Embryonic facial prominence (tissue), 1 donor: ENCODE data around the gene PDYN.
"Not testable (repeated sequence)": the region's sequence is repeated elsewhere in the genome, so short reads cannot be mapped to it uniquely, and the experiment has no call there.

Experiments used
- DNase-seq: peaks from one replicate; pipeline ENCODE4 v3.0.0-alpha.2; 2016; ENCODE audit errors: extremely low spot score

The PDYN gene

DNA sequence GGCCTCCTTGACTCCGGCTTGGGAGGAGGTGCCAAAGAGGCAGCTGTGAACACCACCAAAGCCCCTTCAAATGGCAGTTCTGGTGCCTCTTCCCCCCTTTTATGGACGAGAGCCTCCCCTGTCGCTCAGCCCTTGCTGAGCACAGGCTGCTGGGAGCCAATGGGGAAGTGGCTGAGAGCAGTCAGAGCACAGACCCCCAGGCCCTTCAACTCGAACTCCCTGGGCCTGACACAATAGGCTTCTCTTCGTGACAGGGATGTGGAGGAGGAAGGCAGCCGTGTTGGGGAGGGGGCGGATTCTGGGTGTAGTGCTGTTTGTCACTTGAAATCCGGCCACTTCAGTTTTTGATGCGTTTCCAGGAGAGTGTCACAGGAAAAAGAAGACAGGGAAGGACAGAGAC is at the start of gene PDYN:
TSS of gene PDYN (minus strand) at position 73 of the 400 bp plus-strand sequence. CDS start 10,974 bp downstream, outside the sequence.
- DNase-seq, result no peak

DNA sequence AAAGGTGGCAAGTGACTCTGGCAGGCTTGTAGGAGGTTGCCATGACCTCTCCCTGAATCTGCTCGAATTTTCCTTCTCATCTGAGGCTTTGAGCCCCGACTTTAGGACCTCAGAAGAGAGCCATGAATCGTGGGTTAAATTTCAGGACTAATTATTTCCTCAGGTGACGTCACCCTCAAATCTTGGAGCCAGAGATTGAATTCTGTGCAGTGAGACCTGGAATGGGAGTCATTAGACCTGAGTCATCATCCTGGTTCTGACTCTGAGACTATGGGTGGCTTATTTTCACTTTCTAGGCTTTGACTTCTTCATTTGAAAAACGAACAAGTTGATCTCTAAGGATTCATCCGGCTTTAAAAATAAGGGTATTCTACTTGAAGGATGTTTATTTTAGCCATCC is 48.5 kb upstream of the PDYN start:
- no peak for DNase-seq

DNA sequence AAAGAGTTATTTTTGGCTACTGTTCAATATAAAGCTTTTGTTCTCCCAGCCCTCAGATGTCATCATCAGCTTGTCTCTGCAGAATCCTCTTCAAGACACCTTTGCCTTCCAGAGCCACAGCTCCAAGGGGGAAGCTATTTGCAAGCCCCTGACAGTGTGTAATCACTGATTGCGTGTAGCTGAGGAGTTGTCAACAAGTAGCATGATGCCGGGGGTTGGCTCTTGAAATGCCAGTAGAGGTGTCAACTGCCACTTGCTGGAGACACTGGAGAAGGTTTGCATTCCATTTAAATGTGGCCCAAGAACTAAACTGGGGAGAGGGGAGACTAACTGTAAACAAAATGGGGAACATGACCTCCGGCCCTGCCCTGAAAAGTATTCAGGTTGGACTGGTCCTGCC is 44.3 kb upstream of the PDYN start:
- no peak for DNase-seq

DNA sequence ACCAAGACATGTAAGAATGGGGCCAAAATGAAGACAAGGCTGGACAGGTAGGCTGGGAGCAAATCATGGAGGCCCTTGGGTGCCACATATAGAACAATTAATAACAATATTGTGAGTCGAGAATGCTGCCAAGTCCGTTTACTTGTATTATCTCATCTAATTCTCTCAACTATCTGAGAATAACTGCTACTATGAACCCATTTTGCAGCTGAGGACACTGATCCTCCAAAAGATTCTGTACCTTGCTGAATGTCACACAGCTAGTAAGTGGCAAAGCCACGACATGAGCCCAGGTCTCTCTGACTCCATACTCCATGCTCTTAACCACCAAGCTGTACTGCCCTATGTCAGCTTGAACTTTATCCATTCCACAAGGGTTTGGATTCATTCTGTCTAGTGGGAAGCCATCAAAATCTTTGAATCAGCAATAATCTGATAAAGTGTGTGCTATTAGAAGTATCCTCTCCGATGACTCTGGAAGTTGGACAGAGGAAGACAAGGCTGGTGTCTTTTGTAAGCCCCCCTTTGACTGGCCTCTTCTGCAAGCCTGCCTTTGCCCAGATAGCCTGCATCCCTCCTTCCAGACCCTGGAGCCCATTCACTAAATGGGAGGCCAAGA is 43.5 kb upstream of the PDYN start:
- DNase-seq, result no peak

DNA sequence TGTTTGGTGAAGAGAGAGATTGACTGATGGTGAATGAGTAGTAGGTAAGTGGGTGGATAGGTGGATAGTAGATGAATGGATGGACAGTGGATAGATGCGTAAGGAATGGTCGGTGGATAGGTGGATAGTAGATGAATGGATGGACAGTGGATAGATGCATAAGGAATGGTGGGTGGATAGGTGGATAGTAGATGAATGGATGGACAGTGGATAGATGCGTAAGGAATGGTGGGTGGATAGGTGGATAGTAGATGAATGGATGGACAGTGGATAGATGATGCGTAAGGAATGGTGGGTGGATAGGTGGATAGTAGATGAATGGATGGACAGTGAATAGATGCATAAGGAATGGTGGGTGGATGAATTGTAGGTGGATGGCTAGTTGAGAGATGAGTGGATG is 42.5 kb upstream of the PDYN start:
- not testable (repeated sequence) for DNase-seq

DNA sequence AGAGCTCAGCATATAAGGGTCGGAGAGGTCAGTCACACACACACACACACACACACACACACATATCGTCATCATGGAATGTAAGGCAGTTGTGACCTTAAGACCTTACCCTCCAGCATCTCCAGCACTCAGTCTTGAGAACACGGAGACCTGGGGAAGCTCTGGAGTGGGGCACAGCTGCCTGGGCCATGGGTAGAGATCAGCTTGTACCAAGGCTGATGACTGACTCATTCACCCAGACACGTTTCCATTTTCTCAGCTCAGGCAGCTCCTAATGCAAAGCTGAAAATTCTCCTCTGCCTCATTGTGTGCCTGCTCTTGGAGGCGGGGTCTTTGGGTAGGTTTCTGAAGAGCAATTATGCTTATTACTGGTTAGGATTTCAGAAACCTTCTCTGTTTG is 38.3 kb upstream of the PDYN start:
- DNase-seq, result no peak

DNA sequence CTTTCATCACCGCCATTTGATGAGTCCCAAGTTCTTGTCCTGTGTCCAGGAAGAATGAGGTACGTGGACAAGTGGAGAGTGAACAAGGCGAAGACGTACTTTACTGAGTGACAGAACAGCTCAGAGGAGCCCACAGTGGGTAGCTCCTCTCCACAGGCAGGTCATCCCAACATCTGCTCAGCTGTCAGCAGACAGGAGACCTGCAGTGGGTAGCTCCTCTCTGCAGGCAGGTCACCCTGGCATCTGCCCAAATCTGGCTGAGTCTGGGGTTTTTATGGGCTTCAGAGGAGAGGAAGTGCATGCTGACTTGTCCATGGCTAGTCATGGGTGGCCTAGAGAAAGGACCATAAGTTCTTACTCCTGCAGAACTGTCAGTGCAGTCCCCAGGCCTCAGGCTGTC is 32.7 kb upstream of the PDYN start:
- DNase-seq, result no peak

DNA sequence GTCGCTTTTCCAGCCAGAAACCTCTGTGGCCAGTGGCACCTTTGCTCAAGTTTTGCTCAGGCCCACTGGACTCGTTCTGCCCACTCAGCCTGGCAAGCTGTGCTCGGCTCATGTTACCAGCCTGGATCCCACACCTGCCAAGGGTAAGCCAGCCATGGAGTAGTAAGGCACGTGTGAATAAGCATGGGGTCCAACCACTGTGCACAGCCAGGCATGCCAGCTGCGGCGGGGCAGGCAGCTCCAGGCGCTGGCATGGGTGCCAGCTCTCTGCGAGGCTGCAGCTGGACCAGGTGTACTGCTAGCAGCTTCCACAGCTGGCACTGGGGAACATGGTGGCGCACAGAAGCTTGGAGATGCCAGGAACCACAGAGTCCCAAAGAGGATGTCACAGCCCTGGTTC is 32.1 kb upstream of the PDYN start:
- no peak for DNase-seq

DNA sequence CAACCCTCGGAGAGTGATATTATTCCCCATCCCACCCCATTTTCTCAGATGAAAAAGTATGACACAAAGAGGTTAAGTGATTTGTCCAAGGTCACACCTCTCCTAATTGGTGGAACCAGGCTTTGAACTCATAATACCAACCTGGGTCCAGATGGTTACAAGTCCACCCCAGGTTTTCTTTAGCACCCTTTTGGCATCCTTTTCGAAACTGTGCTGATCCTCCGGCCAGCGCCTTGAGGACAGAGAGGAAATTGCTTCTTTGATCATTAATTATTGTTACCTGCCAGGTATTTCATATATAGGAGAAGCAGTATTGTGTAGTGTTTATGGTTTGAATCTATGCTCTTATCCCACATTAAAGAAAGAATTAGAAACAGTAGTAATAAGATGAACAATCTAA is 29.3 kb upstream of the PDYN start:
- DNase-seq, result no peak

DNA sequence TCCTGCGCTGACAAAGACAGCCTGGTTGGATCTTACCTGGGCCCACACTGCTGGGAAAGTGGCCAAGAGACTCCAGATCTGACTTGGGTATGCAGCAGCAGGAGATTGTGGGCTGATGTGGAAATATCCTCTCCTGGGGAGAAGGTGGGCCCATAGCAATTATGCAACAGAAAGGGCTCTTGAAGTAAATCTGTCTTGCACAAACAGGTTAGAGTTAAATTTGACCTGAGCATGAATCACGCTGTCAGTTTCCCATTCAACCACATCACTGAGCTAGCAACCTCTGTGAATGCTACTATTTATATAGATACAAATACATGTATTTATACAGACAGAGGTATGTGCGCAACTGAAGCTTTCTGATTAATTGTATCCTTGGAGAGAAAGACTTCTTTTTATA is 28.3 kb upstream of the PDYN start:
- no peak for DNase-seq

DNA sequence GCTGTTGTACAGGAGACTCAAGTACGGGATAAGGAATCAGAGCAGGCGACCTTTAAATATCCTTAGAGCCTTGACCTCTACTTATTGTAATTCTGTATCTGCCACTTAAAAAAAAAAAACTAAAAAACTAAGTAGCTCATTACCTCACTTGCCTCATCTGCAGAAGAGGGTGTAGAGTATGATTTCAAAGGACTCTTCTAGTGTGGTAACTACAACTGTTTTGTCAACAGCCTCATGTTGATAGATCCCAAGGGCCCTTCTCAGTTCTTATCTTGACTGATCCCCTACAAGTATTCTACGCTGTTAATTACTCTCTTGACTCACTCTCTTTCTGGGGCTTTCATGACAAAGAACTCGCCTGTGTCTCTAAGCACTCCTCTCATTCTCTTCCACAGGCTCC is 16.7 kb upstream of the PDYN start:
- no peak for DNase-seq

DNA sequence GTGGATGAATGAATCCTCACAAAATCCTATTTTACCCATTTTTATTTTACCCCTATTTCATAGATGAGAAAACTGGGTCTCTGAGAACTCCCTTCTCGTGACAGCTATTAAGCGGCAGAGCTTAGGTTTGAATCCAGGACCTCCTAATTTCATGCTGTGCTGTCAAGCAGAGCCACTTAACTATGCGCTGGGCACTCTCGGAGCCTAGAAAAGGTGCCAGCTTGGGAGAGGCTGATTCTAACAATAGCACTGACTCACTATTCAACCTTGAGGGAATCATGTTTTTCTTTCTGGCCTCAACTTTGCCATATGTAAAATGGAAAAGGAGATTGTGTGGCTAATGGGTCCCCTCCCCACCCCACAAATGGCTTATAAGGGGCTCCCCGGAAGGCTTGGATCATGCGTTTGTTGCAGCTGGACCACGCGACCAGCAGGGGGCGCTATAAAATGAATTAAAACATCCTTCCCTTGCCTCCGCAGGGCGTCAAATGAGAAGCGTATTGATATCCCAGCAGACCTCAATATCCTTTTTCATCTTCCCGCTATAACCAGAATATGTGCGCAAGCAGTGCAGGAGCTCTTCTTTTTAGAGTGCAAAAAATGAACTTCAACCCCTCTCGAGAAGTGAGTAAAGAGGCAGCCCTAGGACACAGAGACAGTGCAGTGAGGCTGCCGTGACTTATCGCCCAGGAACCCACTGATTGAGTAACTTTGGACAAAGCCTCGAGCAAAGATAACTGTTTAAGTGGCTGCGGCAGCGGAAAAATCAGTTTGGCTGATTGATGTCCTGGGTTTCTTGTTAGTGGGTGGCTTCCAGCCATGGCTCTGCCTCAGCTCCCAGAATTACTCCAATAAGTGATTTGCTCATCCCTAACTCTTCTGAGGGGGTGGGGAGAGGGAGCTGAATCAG is 12.8 kb upstream of the PDYN start:
- no peak for DNase-seq

DNA sequence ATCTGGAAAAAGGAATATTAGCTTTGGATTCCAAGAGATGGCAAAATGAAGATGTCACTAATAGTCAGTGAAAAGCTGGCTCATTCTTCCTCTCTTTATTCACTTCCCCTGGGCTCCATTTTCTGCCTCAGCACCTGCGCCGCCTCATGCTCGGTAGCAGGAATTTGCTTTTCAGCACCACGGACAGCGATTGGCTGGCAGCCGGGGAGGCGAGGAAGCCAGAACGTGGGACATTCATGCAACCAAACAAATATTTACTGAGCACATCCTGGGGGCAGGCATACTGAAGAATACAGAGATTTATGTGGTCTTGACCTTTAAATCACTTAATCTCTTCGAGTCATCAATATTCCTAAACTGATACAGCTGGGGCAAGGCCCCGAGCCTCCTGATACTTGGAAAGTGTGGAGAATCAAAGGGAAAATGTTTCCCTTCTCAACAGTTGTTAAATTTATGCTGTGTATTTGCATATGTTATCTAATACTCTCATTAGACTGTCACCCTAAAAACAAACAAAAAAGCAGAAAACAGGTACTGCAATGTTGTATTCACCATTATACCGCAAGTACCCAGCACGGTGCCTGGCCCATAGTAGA is 12.1 kb upstream of the PDYN start:
- DNase-seq, result no peak

DNA sequence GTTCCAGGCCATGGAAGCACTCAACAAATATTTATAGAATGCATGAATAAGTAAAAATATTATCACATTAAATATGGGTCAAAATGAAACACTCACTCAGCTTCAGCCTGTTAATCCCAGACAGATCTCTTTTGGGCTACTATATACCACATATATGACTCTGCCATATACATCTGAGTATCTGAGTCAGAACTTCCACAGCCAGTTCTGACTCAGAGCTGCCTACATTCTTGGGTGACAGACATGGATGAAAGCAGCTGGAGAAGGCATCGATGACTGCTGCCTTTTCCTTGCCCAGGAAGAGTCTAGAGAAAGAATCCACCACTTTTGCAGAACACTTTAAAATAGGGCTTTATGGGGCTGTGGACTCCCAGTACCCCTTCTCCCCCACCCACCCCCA is 11.5 kb upstream of the PDYN start:
- no peak for DNase-seq

DNA sequence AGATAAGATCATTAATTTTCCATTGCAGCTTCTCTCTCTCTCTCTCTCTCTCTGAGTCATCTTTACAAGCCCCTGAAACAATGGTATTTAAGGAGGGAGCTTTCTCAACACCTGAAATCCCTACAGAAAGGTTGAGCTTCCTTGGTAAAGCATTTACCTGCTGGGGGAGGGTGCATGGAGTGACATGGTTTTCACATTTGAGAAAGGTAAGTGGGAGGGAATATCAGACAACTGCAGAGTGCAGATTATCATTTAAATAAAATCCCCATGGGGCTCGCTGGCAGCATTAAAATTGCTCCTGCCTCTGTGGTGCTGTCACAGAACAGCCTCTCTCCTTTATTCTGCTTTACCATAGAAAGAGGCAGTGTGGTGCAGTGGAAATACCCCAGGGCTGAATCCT is 10.3 kb upstream of the PDYN start:
- DNase-seq, result no peak

DNA sequence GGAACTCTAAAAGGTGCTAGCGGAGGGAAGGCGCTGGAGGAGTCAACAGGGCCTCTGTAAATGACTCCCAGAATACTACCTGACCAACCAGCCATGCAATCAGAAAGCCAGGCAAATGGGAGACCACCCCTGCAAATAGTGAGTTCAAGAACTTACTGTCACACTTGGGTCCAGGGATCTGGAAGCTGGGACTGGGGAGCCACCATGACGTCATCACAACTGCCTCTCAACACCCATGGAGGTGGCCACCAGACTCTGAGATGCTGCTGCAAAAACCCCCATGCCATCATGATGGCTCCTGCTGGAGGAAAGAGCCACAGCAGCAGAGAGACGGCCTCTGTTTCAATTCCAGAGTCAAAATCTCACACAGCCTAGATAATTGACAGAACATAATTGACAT is 8.5 kb upstream of the PDYN start:
- DNase-seq, result no peak

DNA sequence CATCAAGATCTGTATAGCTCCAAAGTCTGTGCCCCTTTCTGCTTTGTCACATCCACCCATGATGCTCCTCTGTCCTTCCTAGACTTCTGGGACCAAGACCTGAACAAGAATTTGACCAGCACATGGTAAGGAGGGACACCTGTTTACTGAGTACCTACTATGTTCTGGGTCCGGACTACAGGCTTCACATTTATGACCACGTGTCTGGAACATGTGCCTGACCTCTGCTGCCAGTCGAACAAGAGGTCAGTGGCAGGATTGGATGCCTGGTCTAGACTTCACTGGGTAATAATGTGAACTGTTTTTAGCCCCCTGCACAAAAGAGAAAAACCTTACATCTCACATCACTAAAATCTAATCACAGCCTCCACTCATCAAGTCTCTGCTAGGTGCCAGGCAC is 7.3 kb upstream of the PDYN start:
- no peak for DNase-seq

DNA sequence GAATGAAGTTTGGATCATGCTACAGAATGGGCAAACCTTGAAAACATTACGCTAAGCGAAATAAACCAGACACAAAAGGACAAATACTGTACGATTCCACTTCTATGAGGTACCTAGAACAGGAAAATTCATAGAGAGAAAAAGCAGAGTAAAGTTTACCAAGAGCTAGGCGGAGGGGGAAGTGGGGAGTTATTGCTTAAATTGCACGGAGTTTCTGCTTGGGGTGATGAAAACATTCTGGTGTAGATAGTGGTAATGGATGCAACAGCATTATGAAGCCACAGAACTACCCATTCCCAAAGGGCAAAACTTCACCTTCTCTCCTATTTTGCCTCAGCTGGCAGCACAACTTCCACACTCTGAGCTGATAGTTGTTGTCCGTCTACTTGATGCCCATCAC is 6.4 kb upstream of the PDYN start:
- DNase-seq, result no peak

DNA sequence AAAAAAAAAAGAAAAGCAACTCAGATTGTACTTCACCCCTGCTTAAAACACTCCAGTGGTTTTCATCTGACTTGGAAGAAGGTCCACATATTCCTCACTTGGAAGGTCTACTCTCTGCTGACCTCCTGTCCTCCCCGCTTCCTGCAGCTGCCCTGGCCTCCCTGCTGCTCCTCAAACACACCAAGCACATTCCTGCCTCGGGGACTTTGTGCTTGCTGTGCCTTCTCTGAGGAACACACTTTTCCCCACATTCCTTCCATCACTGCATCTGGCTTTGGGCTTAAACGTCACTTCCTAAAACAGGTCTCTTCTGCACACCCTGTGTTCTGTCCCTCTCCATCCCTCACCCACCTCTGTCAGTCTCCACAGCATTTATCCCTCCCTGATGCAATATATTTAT is 4.9 kb upstream of the PDYN start:
- DNase-seq, result no peak

DNA sequence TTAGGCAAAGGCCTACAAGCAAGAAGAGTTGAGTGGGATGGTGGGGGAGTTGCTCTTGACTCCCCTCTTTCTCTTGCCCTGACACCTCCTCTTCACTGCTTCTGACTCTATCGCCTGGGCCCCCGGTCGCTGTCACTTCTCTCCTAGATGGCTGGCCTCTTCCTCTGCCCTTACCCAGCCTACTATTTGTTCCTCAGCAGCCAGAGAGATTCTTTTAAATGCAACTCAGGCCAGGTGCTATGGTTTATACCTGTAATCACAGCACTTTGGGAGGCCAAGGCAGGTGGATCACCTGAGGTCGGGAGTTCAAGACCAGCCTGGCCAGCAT is 4.3 kb upstream of the PDYN start:
- no peak for DNase-seq

DNA sequence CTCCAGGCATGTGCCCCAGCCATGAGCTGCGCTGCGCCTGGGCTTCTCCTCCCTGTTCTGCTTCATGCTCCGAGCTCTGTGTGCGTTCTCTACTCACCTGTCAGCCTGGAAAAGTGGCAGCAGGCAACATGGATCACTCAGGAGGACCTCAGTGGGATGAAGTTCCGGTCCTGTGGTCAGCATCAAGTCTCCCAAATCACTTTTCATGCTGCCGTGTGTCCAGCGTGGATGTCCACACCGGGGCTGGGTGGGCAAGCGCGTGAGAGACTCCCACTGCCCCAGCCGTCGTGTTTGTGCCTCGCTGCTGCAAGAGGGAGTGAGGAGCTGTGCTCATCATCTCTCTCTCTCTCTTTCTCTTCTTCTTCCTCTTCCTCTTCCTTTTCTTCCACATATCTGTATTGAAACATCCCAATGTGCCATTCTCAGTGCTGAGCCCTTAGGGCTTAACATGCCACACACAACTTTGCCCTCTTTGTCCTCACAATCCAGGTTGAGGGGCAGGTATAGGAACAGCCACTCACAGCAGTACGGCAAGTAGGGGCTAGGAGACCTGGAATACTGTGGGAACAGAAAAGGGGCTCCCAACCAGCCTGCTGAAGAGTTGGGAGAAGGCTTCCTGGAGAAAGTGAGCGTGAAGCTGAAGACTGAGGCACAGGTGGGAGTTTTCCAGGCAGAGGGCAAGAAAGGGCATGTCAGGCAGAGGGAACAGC is 3.8 kb upstream of the PDYN start:
- DNase-seq, result no peak

DNA sequence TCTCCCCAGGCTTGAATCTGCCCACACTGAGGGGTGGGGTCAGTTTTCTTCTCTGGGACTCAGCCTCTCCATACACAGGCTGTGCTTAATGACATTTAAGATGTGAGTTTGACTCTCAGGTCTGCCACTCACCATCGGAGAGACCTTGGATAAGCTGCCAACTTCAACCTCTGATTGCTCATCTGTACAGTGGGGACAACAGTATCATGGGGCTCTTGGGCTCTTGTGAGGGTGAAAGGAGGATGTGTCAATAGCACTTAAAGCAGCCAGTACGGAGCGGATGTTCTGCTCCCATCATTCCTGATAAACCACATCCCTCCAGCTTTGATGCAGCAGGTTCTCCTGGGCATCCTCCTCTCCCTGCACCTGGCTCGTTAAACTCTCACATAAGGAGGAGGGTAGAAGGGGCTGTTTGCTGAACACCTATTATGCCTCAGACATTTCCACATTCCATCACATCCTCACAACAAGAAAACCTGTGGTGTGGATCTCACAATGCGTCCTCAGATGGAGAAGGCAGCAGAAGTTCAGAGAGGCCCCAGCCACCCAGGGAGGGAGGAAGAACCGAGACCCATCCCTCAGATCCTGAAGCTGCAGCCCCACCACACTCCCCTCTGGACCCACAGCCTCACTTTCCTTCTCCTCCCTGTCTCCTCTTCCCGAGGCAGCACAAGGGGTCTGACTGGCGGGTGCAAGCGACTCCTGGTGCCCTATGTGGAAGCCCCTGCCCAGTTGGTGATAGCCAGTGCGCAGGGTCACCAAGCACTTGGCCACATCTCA is 1.9 kb upstream of the PDYN start:
- DNase-seq, result no peak
